Measurements from ENCODE around the gene ALG5. TPM values are rescaled to one million over a fixed set of nuclear protein-coding genes. Genes with fewer than 3 reads are reported as not detected.

The ALG5 gene
- total RNA-seq, 2 donors from 2014 or later, result 21.8 to 21.9 TPM

DNA sequence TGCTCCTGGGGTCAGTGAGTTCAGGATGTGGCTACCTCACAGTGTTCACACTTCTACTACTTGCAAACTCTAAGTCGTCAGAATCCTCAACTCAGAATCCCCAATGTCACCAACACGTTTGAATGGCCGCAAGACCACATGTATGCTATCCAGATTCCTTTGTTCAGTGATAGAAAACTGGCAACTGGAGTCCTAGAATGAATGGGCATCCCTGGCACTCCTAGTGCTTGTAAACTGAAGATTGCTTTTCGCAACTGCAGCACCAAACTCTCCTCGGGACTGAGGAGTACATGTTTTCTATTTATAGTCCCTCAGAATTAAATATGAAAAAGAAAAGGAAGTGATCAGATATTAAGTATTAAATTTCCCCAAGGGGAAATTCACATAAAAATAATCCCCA lies 84.0 kb downstream of the ALG5 start:
- no peak overlapping the region for H3K27ac ChIP-seq (ENCODE audit: low read depth, low read length)
- Mint-ChIP-seq H3K4me1 (peaks cover 16% of the 10 kb centered on the region), H3K4me3 (no peak overlapping the region), H3K27me3 (ENCODE audit: insufficient read depth) (peaks cover 26% of the 10 kb centered on the region), H3K36me3 (ENCODE audit: low read depth) (no peaks in the 10 kb centered on the region), H3K9me3 (no peaks in the 10 kb centered on the region), H3K27ac (no peak overlapping the region)
- TF ChIP-seq, protein P1, sequence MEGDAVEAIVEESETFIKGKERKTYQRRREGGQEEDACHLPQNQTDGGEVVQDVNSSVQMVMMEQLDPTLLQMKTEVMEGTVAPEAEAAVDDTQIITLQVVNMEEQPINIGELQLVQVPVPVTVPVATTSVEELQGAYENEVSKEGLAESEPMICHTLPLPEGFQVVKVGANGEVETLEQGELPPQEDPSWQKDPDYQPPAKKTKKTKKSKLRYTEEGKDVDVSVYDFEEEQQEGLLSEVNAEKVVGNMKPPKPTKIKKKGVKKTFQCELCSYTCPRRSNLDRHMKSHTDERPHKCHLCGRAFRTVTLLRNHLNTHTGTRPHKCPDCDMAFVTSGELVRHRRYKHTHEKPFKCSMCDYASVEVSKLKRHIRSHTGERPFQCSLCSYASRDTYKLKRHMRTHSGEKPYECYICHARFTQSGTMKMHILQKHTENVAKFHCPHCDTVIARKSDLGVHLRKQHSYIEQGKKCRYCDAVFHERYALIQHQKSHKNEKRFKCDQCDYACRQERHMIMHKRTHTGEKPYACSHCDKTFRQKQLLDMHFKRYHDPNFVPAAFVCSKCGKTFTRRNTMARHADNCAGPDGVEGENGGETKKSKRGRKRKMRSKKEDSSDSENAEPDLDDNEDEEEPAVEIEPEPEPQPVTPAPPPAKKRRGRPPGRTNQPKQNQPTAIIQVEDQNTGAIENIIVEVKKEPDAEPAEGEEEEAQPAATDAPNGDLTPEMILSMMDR (conservative IDR thresholded peaks at IDR 0.05), result no peak
- 69 to 90% methylated on average over 3 to 5 of the region's 5 CpGs for WGBS, 2 experiments (ENCODE audit: insufficient coverage in 1 of 2, insufficient read length in 1 of 2)
- H3K27me3 ChIP-seq (ENCODE audit: control insufficient read depth, insufficient read depth, low read length, poor library complexity, severe bottlenecking), result peaks cover 21% of the 10 kb centered on the region
- no peak for DNase-seq
- H3K4me3 ChIP-seq (ENCODE audit: low read length), result no peak overlapping the region
- H3K36me3 ChIP-seq (ENCODE audit: control insufficient read depth, insufficient read depth, low read length), result no peaks in the 10 kb centered on the region
- no peak overlapping the region for H3K9ac ChIP-seq (ENCODE audit: extremely low read depth, low read length, poor library complexity, severe bottlenecking)
- H3K9me3 ChIP-seq (ENCODE audit: control insufficient read depth, low read length), result no peaks in the 10 kb centered on the region
- H3K4me1 ChIP-seq (ENCODE audit: control insufficient read depth, insufficient read depth, low read length), result peaks cover 3% of the 10 kb centered on the region

DNA sequence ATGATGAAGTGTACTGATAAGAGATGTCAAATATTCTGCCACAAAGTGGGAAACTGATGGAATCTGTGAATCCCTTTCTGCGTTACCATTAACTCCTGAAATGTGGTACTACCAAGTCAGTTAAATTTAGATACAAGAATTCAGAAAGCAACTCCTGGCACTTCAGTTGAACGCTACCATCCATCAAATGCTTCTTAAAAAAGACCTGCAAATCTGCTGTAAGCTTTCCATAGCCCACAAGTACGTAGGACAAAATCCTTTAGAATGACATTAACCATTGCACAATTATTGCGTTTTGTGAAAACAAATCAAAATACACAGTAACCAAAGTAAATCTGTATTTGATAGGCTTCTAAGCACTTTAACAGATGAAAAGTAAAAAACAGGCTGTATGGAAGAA lies 84.5 kb downstream of the ALG5 start:
- peaks cover 21% of the 10 kb centered on the region for H3K27me3 ChIP-seq (ENCODE audit: control insufficient read depth, insufficient read depth, low read length, poor library complexity, severe bottlenecking)
- peaks cover 3% of the 10 kb centered on the region for H3K4me1 ChIP-seq (ENCODE audit: control insufficient read depth, insufficient read depth, low read length)
- TF ChIP-seq, protein P1 (conservative IDR thresholded peaks at IDR 0.05), result no peak
- no peak for DNase-seq
- no peak overlapping the region for H3K4me3 ChIP-seq (ENCODE audit: low read length)
- peaks cover 26% of the 10 kb centered on the region for H3K27me3 Mint-ChIP-seq (ENCODE audit: insufficient read depth)
- no peak overlapping the region for H3K4me3 Mint-ChIP-seq
- H3K36me3 Mint-ChIP-seq (ENCODE audit: low read depth), result no peaks in the 10 kb centered on the region
- no peak overlapping the region for H3K27ac Mint-ChIP-seq
- no peak overlapping the region for H3K27ac ChIP-seq (ENCODE audit: low read depth, low read length)
- H3K9me3 ChIP-seq (ENCODE audit: control insufficient read depth, low read length), result no peaks in the 10 kb centered on the region
- H3K9me3 Mint-ChIP-seq, result no peaks in the 10 kb centered on the region
- no peaks in the 10 kb centered on the region for H3K36me3 ChIP-seq (ENCODE audit: control insufficient read depth, insufficient read depth, low read length)
- WGBS, 2 experiments (ENCODE audit: insufficient coverage in 1 of 2, insufficient read length in 1 of 2), result 91 to 97% methylated on average over 4 of the region's 4 CpGs
- H3K9ac ChIP-seq (ENCODE audit: extremely low read depth, low read length, poor library complexity, severe bottlenecking), result no peak overlapping the region
- peaks cover 16% of the 10 kb centered on the region for H3K4me1 Mint-ChIP-seq

DNA sequence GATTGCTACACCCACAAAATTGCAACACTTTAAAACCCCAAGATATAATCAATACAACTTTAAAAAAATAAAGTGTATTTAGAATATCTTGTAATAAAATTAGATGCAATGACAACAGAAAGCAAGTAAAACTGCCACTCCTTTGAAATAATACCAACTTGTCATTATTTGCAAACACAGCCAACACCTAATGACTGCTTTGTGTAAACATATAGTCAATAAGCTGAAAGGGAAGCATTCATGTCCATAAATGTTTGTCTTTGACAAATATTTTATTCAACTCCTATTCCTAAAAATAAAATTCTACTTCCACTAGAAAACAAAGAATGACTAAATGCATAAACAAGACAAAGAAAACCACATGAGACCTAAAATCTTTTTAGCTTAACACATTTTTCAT lies 85.7 kb downstream of the ALG5 start:
- Mint-ChIP-seq H3K27ac (no peak overlapping the region), H3K27me3 (ENCODE audit: insufficient read depth) (peaks cover 22% of the 10 kb centered on the region), H3K36me3 (ENCODE audit: low read depth) (no peaks in the 10 kb centered on the region), H3K4me1 (peaks cover 9% of the 10 kb centered on the region), H3K4me3 (no peak overlapping the region), H3K9me3 (no peaks in the 10 kb centered on the region)
- Histone ChIP-seq H3K27ac (ENCODE audit: low read depth, low read length) (no peak overlapping the region), H3K4me3 (ENCODE audit: low read length) (no peak overlapping the region), H3K36me3 (ENCODE audit: control insufficient read depth, insufficient read depth, low read length) (no peaks in the 10 kb centered on the region), H3K4me1 (ENCODE audit: control insufficient read depth, insufficient read depth, low read length) (peaks cover 3% of the 10 kb centered on the region), H3K9ac (ENCODE audit: extremely low read depth, low read length, poor library complexity, severe bottlenecking) (no peak overlapping the region), H3K27me3 (ENCODE audit: control insufficient read depth, insufficient read depth, low read length, poor library complexity, severe bottlenecking) (peaks cover 17% of the 10 kb centered on the region), H3K9me3 (ENCODE audit: control insufficient read depth, low read length) (no peaks in the 10 kb centered on the region)
- no peak for DNase-seq
- TF ChIP-seq, protein P1 (conservative IDR thresholded peaks at IDR 0.05), result no peak

Measured in endodermal cell (in vitro differentiated cells).